HS-27A (cell line): ENCODE measurements around the gene CREB3L2.

Experiments
- DNase-seq: peaks from one replicate; pipeline ENCODE4 v3.0.0-alpha.2; 2012; ENCODE audit warnings: low read depth, missing footprints

Gene CREB3L2

GRCh38 chr7:137898839-137899721, 102.8 kb downstream of the CREB3L2 start:
- no peak for DNase-seq

GRCh38 chr7:137895301-137896221, 106.3 kb downstream of the CREB3L2 start:
- no peak for DNase-seq

- no peak for DNase-seq
Observed at GRCh38 chr7:137893143-137893742, 108.6 kb downstream of the CREB3L2 start.

- DNase-seq: no peak
Observed at GRCh38 chr7:137891016-137891655, 110.8 kb downstream of the CREB3L2 start.

GRCh38 chr7:137890449-137890921, 111.4 kb downstream of the CREB3L2 start:
- DNase-seq: no peak

- DNase-seq: no peak
Observed at GRCh38 chr7:137888241-137888640, 113.6 kb downstream of the CREB3L2 start.

GRCh38 chr7:137886746-137887145, 115.1 kb downstream of the CREB3L2 start:
- DNase-seq: no peak

GRCh38 chr7:137886281-137886680, 115.6 kb downstream of the CREB3L2 start:
- DNase-seq: no peak

- no peak for DNase-seq
Observed at GRCh38 chr7:137885678-137886077, 116.2 kb downstream of the CREB3L2 start.

- DNase-seq: no peak
Observed at GRCh38 chr7:137882806-137883205, 119.1 kb downstream of the CREB3L2 start.

GRCh38 chr7:137882261-137882668, 119.6 kb downstream of the CREB3L2 start:
- peak; percentile 78 for DNase-seq

GRCh38 chr7:137881607-137882260, 120.2 kb downstream of the CREB3L2 start:
- no peak for DNase-seq

GRCh38 chr7:137880432-137880831, 121.5 kb downstream of the CREB3L2 start:
- DNase-seq: no peak

- DNase-seq: no peak
Observed at GRCh38 chr7:137879357-137880158, 122.3 kb downstream of the CREB3L2 start.

- DNase-seq: no peak
Observed at GRCh38 chr7:137878333-137878961, 123.4 kb downstream of the CREB3L2 start.

GRCh38 chr7:137877027-137877675, 124.7 kb downstream of the CREB3L2 start:
- DNase-seq: no peak

- DNase-seq: no peak
Observed at GRCh38 chr7:137875746-137876145, 126.1 kb downstream of the CREB3L2 start.

- no peak for DNase-seq
Observed at GRCh38 chr7:137873979-137874777, 127.7 kb downstream of the CREB3L2 start.
